Activated CD4-positive, alpha-beta T cell treated with anti-CD3 and anti-CD28 coated beads, Interleukin-2, amount 50 U/mL, for 1 hour (primary cell): Measurements from ENCODE around the gene SLC38A8.

Source experiments
- DNase-seq: peaks from one replicate; pipeline ENCODE4 v3.0.0-alpha.2; 2020

Gene SLC38A8

GRCh38 chr16:84047626-84048025 lies 5.0 kb upstream of the SLC38A8 start:
- no peak for DNase-seq

DNA sequence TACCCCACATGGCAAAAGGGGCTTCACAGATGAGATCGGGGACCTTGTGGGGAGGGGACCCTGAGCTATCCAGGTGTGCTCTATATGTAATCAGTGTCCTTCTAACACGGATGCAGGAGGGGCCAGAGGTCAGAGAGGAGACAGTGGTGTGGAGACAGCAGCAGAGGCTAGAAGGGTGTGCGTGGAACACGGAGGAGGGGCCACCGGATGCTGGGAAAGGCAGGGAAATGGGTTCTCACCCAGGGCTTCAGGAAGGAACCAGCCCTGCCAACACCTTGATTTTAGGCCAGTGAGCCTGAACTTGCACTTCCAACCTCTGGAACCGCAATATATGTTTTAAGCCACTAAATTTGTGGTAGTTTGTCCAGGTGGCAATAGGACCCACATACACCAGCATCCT lies 4.6 kb upstream of the SLC38A8 start:
- DNase-seq = no peak

DNA sequence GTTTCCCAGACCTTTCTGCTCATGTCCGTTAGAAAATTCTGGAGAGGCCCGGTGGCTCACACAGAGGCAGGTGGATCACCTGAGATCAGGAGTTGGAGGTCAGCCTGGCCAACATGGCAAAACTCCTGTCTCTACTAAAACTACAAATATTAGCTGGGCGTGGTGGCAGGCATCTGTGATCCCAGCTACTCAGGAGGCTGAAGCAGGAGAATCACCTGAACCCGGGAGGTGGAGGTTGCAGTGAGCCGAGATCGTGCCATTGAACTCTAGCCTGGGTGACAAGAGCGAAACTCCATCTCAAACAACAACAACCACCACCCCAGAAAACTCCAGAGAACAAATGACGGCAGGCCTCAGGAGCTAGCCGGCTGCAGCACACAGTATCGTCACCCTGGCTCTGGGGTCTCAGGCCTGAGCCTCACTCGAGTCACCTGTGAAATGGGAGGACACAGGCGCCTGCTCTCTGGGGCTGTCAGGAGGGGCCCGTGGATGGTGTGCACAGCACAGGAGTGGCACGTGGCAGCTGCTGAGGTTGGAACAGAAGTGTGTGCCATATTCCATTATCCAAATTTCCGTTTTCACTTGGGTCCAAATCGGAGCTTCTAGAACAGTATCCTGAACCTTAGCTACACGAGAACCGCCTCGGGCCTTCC lies 3.3 kb upstream of the SLC38A8 start:
- DNase-seq = no peak

GRCh38 chr16:84045001-84045817 lies 2.6 kb upstream of the SLC38A8 start:
- no peak for DNase-seq

DNA sequence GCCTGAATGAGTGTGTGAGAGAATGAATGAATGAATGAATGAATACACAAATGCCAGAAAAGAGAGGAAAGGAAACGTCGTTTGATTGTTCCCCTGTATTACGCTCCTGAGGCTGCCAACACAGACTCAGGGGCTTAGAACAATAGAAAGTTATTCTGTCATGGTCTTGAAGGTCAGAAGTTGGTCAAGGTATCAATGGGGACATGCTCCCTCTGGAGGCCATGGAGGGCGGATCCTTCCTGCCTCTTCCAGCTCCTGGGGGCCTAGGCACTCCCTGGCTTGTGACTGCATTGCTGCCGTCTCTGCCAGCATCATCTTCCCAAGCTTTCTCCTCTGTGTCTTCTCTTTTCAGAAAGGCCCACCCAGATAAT lies 1.5 kb upstream of the SLC38A8 start:
- no peak for DNase-seq

DNA sequence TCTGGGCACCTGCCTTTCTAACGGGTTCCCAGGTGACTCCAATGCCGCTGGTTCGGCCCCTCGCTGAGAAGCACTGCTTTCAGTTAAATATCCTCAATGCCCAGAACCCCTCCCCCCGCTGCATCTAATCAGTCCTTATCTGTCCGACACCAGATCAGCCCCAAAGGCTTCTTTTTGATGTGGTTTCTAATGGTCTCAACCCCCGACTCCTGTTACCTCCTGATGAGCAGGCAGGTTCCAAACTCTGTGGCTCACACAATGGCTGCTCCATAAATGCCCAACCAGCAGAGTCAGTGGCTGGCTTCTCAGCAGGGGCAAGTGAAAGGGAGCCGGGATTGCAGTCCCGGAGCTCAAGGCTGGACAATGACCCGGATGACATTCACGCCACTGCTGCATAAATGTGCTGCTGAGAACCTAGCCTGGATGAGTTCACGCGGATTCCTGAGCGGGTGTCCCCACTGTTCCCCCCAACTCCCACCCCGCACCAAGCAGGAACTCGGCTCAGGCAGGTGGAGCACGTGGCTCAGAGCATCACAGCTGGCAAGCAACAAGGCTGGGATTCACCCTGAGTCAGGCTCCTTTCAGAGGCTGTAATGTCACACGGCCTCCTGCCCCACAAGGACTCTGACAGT lies 1.0 kb upstream of the SLC38A8 start:
- no peak for DNase-seq

GRCh38 chr16:84042879-84043485 lies 387 bp upstream of the SLC38A8 start:
- DNase-seq = no peak

GRCh38 chr16:84041881-84042280 lies 714 bp downstream of the SLC38A8 start:
- no peak for DNase-seq

- DNase-seq = no peak
Measured at GRCh38 chr16:84040823-84041820, 1.5 kb downstream of the SLC38A8 start.

- no peak for DNase-seq
Measured at GRCh38 chr16:84040226-84040822, 2.3 kb downstream of the SLC38A8 start.

DNA sequence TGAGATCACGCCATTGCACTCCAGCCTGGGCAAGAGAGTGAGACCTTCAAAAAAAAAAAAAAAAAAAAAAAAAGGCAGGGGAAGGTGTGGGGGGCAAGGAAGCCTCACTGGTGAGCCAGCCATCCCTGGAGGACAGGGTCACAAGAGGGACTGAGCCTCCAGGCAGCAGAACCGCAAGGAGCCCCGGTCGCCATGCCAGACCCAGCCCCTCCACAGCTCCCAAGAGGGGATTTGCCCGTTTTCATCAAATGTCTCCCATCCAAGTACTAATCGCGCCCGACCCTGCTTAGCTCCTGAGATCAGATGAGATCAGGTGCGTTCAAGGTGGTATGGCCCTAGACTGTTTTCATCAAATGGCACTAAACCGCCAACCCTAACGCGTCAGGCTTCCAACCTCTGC lies 2.9 kb downstream of the SLC38A8 start:
- no peak for DNase-seq

DNA sequence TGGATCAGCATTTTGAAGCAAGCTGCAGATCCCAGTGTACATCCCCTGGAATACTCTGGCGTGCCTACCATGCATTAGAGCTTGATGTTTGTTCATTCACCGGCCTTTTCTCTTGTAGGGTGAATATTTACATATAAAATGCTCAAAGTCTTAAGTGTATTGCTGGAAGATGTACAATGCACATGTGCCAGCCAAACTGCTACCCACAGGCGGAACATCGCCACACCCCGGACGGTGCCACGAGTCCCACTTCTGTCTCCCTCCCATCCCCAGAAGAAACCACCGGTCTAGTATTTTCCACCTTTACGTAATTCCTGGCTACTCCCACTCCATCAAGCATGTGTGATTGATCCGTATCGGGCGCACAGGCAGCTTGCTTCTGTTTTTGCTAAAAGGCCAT lies 4.1 kb downstream of the SLC38A8 start:
- no peak for DNase-seq

DNA sequence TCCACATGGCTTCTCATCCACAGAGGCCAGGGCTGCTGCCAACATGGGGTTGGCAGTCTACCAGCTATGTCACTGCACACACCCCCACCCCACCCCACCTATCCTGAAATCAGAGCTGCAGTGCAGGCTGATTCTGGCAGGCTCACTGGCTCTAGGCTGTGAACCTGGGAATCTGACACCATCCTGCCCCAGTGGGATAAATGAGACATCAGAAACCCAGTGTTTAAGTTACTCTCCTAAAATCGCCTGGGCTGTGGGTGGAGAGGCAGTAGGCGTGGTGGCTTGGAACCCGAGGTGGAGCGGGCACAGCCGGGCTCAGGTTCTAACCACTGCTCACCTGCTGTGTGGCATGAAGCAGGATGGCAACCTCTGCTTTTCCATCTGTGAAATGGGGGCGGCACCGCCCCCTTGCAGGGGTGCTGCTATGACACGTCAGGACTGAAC lies 5.6 kb downstream of the SLC38A8 start:
- no peak for DNase-seq

GRCh38 chr16:84036131-84036530 lies 6.5 kb downstream of the SLC38A8 start:
- DNase-seq = no peak

DNA sequence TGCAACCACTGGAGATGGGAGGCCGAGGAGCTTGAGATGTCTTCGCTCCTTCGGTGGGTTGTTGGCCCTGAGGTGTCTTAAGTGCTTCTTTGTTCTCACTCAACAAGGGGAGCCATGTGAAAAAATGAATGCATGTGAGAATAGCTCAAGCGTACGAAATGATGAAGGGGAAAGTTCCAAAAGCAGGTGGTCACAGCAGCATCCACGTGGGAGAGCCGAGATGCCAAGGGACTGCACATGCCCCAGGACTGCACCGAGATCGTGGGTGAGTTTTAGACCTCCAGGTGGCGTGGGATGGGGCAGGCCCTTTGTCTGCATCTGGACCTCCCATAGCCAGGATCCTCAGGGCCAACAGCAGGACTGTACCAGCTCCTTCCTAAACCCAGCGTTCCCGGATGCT lies 8.1 kb downstream of the SLC38A8 start:
- no peak for DNase-seq

DNA sequence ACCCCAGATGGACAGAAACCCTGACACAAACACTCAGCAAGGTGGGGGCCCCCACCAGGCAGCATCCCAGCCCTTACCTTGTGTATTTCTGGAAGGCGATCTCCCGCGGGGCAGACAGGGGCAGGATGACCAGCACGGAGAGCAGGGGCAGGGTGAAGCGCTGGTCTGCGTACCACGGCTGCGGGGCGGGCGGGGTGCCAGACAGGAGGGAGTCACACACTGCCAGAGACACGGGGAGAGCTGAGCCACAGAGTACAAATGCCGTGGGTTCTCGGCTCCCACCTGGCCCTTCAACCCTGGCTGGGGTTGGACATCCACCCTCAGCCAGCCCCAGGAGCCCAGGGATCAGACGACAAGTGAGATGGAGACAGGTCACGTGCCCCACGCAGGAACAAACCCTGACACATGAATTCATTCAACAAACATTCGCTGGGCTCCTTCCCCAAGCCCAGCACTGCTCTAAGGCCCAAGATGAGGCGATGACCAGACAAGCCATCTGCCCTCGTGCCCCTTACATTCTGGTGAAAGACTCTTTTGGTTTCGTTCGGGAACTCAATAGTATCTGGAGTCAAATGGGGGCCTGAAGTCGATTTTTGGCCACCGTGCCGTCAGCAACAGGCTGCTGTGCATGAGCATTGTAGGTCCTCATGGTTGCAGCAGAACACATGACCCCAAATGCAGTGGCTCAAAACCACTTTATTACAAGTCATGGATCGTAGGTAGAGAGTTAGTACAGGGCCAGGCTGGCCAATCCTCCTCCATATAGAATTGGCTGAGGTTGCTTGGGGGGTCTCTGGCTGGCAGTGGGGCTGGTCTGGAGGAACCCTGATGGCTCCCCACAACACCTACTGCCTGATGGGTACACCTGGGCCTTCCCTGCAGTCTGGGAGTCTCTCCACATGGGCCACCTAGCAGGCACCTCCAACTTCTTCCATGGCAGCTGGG lies 9.1 kb downstream of the SLC38A8 start:
- no peak for DNase-seq

DNA sequence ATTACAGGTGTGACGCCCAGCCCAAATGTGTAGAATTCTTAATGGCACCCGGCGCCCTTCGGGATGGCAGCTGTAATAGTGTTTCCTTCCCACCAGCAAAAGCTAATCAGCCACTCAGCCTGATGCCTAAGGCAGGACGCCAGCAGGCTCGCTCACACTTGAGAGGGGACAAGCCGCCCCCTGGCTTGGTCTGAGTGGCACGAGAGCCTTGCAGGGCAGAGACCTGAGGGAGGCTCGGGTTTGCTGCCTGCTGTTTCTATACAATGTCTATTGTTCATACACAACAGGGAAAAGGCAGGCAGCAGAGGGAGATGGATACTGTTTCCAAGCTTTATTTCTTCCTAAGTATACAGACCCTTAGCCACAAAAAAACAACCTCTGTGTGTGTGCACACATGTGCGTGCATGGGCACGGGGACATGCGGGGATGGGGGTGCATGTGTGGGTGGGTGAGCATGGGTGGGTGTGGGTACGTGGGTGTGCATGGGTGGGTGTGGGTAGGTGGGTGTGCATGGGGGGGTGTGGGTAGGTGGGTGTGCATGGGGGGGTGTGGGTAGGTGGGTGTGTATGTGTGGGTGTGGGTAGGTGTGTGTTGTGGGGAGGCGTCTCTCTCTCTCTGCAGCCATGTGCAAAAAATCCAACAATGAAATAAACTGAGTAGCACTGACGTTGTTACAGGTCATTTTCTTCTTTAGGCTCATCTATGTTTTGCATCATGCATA lies 10.0 kb downstream of the SLC38A8 start:
- DNase-seq = no peak

- no peak for DNase-seq
Measured at GRCh38 chr16:84031556-84031955, 11.0 kb downstream of the SLC38A8 start.

- DNase-seq = no peak
Measured at GRCh38 chr16:84029297-84030047, 13.1 kb downstream of the SLC38A8 start.
